Embryonic facial prominence (tissue), 1 donor: Measurements from ENCODE around the gene UBN2.
A peak's percentile ranks its signal among the peaks of the same experiment; 100 is the strongest.
"Not testable (repeated sequence)": the region's sequence is repeated elsewhere in the genome, so short reads cannot be mapped to it uniquely, and the experiment has no call there.

Experiments
- DNase-seq: peaks from one replicate; pipeline ENCODE4 v3.0.0-alpha.2; 2016; ENCODE audit errors: extremely low spot score

Gene UBN2

DNA sequence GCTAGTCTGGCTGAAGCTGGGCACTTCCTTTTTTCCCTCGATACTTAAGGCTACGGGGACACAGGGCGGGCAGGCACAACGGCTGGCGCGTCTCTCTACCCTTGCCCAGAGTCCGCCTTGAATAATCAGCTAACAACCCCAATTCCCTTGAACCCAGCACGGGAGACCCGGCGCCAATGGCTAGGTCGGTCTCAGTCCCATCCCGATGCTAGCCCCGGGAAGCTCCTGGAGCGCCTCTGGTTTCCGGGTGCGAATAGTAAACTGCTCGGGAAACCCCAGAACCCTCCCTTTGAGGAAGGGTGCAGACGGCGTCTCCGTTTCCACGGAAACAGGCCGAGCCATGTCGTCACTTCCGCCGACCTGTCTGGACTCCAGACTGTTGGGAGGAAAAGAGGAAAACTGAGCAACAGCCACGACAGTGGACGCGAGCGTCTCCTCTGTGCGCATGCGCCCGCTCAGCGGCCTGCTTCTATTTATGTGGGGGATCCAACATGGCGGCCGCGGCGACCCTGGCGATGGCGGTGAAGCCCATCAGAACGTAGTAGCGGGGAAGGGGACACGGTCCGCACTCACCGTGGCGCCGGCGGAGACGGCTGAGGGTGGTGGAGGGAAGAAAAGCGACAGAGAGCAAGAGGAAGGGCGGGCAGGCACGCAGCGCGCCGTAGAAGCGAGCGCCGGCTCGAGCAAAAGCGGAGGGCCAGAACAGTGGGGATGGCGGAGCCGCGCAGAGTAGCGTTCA lies at the start of gene UBN2:
UBN2 (plus strand) TSS at position 464 of the 739 bp plus-strand sequence; CDS start at position 712, 248 bp downstream.
- DNase-seq = peak; percentile 90

- DNase-seq = no peak
These were observed 49.6 kb upstream of the UBN2 start for GRCh38 chr7:139181404-139181803.

DNA sequence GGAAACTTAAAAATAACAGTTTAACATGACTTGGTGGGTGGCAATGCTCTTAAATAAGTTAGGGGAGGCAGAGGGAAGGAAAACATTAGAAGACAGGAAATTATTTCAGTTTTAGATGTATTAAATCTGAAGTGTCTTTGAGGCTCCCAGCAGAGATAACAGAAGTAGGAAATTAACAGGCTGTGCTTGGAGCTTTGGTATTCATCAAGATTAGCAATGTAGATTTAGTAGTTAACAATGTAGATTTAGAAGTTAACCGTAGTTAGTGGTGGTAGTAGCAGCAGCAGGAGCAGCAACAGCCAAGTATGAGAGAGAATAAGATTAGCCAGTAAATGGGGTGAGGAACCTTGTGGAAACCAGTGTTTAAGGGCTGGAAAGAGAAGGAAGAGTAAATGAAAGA lies 48.7 kb upstream of the UBN2 start:
- DNase-seq = no peak

GRCh38 chr7:139183251-139183650 lies 47.8 kb upstream of the UBN2 start:
- no peak for DNase-seq

DNA sequence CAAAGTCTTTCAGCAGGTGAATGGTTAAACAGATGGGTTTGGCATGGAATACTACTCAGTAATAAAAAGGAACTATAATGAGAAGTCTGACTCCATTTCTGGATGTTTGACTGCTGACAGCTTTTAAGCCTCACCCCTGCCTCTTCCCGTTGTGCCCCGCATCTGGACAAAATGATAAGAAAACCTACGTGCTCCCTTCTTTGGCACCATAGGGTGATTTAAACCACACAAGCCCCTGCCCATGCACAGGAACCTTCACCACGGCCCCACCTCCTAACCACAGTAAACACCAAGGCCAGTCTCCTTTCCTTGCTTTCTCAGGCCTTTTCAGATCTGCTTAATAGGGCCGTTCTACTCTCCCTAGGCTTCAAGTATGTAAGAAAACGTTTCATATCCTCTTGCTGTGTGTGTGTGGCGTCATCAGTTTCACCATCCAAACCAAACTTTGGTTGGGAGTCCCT lies 47.1 kb upstream of the UBN2 start:
- no peak for DNase-seq

DNA sequence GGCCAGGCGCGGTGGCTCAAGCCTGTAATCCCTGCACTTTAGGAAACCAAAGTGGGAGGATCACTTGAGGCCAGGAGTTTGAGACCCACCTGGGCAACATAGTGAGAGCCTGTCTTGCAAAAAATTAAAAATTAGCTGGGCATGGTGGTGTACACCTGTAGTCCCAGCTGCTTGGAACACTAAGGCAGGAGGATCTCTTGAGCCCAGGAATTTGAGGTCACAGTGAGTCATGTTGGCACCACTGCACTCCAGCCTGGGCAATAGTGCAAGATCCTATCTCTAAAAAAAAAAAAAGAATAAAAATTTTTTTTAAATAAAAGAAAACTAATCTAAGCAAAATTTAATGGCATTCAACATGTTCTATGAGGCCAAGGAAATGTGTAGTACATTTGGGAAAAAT lies 44.9 kb upstream of the UBN2 start:
- no peak for DNase-seq

DNA sequence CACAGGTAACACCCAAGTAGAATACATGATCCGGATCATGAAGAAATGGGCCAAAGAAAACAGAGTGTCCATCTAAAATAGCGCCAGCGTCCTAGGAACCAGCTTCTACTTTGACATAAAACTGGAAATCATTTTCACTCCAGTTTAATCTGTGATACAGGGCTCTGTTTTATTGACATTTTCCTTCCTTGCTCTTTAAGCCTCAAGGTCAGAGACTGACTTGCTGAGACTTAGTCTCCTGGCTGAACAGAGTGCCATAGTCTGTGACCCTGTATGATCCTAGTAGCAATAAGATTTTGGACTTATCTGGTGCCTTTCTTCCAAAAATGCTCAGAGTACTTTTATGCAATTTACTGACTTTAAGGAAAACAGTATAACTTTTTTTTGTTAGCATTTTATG lies 41.7 kb upstream of the UBN2 start:
- no peak for DNase-seq

DNA sequence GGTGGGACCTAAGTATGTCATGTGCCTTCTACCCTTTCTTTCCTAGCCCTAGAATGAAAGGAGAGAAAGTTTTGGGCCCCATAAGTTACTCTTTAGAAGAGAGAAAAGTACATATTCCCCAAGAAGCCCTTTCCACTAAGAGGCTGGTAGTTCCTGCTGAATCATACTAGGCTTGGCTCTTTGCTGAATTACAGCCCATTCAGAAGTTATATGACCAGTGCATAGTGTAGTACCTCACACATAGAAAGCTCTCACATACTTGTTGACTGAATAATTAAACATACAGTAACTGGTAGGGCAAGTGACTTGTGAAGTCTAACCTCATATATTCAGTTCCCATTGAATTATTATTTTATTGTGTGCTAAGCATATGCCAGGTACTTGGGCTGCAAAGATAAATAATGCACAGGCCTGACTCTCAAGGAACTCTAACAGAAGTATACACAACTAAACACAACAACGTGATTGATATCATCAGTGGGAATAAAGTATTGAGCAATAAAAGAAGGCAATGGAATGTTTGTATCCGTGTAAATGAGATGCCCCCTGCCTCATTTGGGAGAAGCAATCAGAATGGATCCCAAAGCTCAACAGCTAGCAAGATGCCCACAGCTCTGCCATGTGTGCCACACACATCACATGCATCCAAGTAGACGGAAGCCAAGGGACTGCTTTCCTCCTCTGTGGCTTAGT lies 38.9 kb upstream of the UBN2 start:
- no peak for DNase-seq

DNA sequence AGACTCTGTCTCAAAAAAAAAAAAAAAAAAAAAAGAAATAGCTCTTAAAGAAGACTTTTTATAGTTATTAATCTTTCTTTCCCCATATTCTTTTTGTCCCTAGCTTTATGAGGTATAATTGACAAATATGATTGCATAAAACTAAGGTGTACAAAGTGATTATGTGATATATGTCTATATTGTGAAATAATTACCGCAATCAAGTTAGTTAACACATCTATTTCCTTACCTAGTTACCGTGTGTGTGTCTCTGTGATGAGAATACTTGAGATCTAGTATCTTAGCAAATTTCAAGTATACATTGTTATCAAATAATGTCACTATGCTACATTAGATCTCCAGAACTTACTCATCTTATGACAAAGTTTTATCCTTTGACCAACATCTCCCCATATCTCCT lies 30.7 kb upstream of the UBN2 start:
- DNase-seq = no peak

DNA sequence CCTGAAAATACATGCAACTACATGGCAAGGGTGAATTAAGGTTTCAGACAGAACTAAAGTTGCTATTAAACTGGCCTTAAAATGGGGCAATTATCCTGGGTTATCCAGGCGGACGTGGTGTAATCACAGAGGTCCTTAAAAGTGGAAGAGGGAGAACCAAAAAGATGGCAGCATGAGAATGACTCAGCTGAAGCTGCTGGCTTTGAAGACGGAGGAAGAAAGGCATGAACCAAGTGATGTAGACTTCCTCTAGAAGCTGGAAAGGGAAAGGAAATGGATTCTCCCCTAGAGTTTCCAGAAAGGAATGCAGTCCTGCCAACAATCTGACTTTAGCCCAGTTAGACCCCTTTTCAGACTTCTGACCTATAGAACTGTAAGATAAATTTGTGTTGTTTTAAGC lies 27.0 kb upstream of the UBN2 start:
- DNase-seq = no peak

- DNase-seq = no peak
These were observed 25.2 kb upstream of the UBN2 start for GRCh38 chr7:139205843-139206242.

DNA sequence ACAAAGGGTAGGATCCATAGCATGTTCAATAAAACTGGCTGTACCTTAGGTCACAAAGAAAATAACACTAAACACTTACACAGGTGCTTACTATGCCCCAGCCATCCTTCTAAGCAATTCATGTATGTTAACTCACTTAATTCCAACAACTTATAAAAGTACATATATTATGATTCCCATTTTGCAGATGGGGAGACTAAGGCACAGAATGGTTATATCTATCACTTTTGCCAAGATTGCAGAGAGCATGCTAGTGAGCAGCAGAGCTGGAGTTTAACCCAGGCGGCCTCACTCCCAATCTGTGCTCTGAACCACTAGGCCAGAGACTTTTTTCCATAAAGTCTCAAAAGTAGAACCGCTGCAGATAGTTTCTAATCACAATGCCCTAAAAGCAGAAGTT lies 18.9 kb upstream of the UBN2 start:
- DNase-seq = no peak

DNA sequence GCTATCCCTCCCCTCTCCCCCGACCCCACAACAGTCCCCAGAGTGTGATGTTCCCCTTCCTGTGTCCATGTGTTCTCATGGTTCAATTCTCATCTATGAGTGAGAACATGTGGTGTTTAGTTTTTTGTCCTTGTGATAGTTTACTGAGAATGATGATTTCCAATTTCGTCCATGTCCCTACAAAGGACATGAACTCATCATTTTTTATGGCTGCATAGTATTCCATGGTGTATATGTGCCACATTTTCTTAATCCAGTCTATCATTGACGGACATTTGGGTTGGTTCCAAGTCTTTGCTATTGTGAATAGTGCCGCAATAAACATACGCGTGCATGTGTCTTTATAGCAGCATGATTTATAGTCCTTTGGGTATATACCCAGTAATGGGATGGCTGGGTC lies 17.5 kb upstream of the UBN2 start:
- not testable (repeated sequence) for DNase-seq

- DNase-seq = no peak
These were observed 12.9 kb upstream of the UBN2 start for GRCh38 chr7:139218173-139218572.

- no peak for DNase-seq
These were observed 6.8 kb upstream of the UBN2 start for GRCh38 chr7:139224219-139224618.

- DNase-seq = not testable (repeated sequence)
These were observed 6.2 kb upstream of the UBN2 start for GRCh38 chr7:139224836-139225235.

- not testable (repeated sequence) for DNase-seq
These were observed 5.5 kb upstream of the UBN2 start for GRCh38 chr7:139225286-139226157.

GRCh38 chr7:139226158-139226515 lies 4.9 kb upstream of the UBN2 start:
- DNase-seq = not testable (repeated sequence)

DNA sequence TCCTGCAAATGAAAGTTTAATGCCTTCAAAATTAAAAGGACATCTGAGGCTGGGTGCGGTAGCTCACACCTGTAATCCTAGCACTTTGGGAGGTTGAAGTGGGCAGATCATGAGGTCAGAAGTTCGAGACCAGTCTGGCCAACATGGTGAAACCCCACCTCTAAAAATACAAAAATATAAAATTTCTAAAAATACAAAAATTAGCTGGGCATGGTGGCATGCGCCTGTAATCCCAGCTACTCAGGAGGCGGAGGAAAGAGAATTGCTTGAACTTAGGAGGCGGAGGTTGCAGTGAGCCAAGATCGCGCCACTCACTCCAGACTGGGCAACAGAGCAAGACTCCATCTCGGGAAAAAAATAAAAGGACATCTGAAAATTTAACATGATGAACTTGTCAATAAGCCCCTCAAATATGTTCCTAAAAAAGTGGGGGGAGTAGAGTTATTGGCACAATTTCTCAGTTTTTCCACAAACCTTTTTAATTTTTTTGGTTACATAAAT lies 4.0 kb upstream of the UBN2 start:
- DNase-seq = not testable (repeated sequence)

- DNase-seq = no peak
These were observed 1.0 kb upstream of the UBN2 start for GRCh38 chr7:139230023-139230422.

DNA sequence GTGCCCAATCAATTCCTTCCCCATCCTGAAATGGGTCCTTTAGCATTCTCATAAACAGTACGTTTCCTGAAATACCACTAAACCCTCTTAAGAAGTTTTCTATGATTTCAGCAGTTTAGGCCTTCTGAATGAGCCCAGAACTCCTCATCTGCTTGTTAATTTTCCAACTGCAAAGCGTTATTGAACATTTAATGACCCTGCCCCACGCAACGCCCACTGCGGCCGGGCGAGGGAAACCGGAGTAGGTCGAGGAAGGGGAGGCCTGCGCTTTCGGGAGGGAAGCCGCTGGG lies 608 bp upstream of the UBN2 start:
- DNase-seq = no peak
